Epithelial cell of alveolus of lung (primary cell): ENCODE measurements around the gene ALDOA. TPM values are rescaled to one million over a fixed set of nuclear protein-coding genes. Genes with fewer than 3 reads are reported as not detected.

ENCODE experiments used
- total RNA-seq: library from RNA; depleted of rRNA; stranded (reverse); fragments of >200 nt; gene quantifications from 2 replicates; pipeline ENCODE4 v1.2.1, GENCODE V29; 2015

ALDOA gene
- total RNA-seq = 2,073 and 2,863 TPM in 2 replicates

GRCh38 chr16:30065102-30065942 is at the start of gene ALDOA:
TSS of gene ALDOA (plus strand) at chr16:30065760. CDS start at chr16:30066898, 1,138 bp downstream.

GRCh38 chr16:30022887-30023286 is 42.7 kb upstream of the ALDOA start, which contains the start of gene C16orf92:
TSS of gene C16orf92 (plus strand) at chr16:30023198. CDS start at chr16:30023341, 143 bp downstream.

DNA sequence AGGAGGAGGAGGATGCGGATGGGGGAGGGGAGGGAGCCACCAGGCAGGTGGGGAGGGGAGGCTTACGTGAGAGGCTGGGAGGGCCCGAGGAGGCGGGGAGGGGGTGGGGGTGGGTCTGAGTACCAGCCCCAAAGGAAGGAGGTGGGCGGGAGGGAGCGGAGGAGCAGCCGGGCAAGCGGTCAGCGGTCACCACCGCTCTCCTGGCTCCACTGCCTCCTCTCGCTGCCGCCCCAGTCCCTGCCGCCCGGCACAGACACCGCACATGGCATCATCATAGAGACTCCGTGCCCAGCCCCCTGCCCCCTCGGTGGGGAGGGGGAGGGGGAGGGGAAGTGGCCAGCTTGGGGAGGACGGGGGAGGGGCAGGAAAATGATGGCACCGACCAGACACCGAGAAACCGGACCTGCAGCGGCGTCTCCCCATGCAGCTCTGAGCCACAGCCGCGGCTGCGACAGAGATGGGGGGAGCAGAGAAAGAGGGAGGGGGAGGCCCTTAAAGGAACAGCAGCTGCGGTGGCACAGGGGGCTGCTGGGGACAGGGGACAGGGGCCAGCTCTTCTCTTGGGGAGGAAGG is 34.6 kb upstream of the ALDOA start, which contains the start of gene TLCD3B:
Gene TLCD3B (minus strand): TSS at position 431 of the 573 bp plus-strand sequence. CDS start 744 bp downstream, outside the sequence.

GRCh38 chr16:30075503-30076275 is 10.1 kb downstream of the ALDOA start, which contains the start of gene PPP4C:
TSS of gene PPP4C (plus strand) at chr16:30075994. CDS start at chr16:30076378, 384 bp downstream.

DNA sequence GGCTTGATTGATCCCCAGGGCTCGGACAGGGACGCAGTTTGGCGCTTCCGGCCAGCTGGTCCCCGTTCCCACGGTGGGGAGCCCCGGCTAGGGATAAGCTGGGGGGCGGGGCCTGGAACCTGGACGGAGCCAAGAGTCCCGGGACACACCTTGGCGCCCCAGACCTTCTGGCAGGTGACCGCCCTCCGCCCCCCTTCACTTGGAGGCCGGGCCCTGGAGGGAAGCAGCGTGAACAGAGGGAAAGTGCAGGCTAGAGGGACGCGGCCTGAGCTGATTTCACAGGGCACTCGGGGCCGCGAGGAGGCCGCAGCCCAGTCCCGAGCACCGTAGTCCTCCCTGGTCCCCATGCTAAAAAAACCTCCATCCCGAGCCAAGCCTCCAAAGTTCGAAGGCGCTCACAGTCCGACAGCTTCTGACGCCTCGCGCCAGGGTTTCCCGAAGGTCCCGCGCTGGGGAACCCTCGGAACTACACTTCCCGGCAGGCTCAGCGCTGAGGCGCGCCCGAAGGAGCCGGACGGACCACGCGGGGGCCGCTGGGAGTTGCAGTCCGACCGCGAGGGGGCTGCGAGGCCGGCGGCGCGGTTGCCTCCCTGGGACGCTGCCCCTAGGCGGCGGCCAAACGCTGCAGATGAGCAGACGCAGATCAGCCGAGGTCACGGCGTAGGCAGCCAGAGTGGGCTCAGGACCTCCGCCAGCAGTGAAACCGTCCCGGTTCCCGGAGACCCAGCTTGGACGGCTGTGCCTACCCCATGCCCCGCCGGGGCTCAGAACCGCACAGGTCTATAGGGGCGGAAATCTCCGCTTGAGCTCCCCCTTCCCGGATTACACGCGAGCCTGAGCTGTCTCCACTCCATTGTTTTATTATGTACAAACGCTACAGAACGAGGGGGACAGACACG is 26.2 kb downstream of the ALDOA start, which contains the start of gene TBX6:
Gene TBX6 (minus strand): TSS at position 451 of the 899 bp plus-strand sequence. CDS start 731 bp downstream, outside the sequence.

GRCh38 chr16:30096105-30096861 is 30.7 kb downstream of the ALDOA start, which contains the start of gene YPEL3:
TSS of gene YPEL3 (minus strand) at chr16:30096213. CDS start at chr16:30095482, 731 bp downstream.

GRCh38 chr16:30113031-30113710 is 47.6 kb downstream of the ALDOA start, which contains the start of gene GDPD3:
TSS of gene GDPD3 (minus strand) at chr16:30113537. CDS start at chr16:30113478, 59 bp downstream.

Other genes starting within 250 kb of the ALDOA start
- gene PAGR1, start 249.6 kb upstream of the ALDOA start, total RNA-seq = 38.3 and 49.5 TPM in 2 replicates
- gene MVP, start 245.3 kb upstream of the ALDOA start, total RNA-seq = 290 and 371 TPM in 2 replicates
- 89.0 and 173 TPM in 2 replicates for gene CDIPT, start 202.5 kb upstream of the ALDOA start, total RNA-seq
- 18.2 and 39.8 TPM in 2 replicates for gene SEZ6L2, start 166.2 kb upstream of the ALDOA start, total RNA-seq
- gene ASPHD1, start 165.3 kb upstream of the ALDOA start, total RNA-seq = 6.5 and 9.8 TPM in 2 replicates
- gene KCTD13, start 139.5 kb upstream of the ALDOA start, total RNA-seq = 8.3 and 16.5 TPM in 2 replicates
- 169 and 182 TPM in 2 replicates for gene TMEM219, start 103.7 kb upstream of the ALDOA start, total RNA-seq
- gene TAOK2, start 91.9 kb upstream of the ALDOA start, total RNA-seq = 29.0 and 56.0 TPM in 2 replicates
- 14.2 and 24.0 TPM in 2 replicates for gene HIRIP3, start 70.1 kb upstream of the ALDOA start, total RNA-seq
- 52.6 and 194 TPM in 2 replicates for gene INO80E, start 69.5 kb upstream of the ALDOA start, total RNA-seq
- gene DOC2A, start 54.7 kb upstream of the ALDOA start, total RNA-seq = 0.52 and 2.7 TPM in 2 replicates
- not detected in 2 replicates for gene C16orf92, start 42.6 kb upstream of the ALDOA start, total RNA-seq
- 0.16 TPM in 1 of 2 replicates, not detected in the other for gene TLCD3B, start 34.5 kb upstream of the ALDOA start, total RNA-seq
- gene PPP4C, start 10.2 kb downstream of the ALDOA start, total RNA-seq = 151 and 157 TPM in 2 replicates
- 0.13 and 2.6 TPM in 2 replicates for gene TBX6, start 26.2 kb downstream of the ALDOA start, total RNA-seq
- gene YPEL3, start 30.5 kb downstream of the ALDOA start, total RNA-seq = 15.8 and 91.5 TPM in 2 replicates
- gene GDPD3, start 47.8 kb downstream of the ALDOA start, total RNA-seq = 0.13 and 4.2 TPM in 2 replicates
- 75.4 and 127 TPM in 2 replicates for gene MAPK3, start 57.5 kb downstream of the ALDOA start, total RNA-seq
- 9.1 and 13.5 TPM in 2 replicates for gene CORO1A, start 117.8 kb downstream of the ALDOA start, total RNA-seq
- 220 and 267 TPM in 2 replicates for gene BOLA2B, start 127.9 kb downstream of the ALDOA start, total RNA-seq
- gene SLX1A, start 128.1 kb downstream of the ALDOA start, total RNA-seq = 64.3 and 179 TPM in 2 replicates
- 7.4 and 18.7 TPM in 2 replicates for gene SULT1A3, start 133.5 kb downstream of the ALDOA start, total RNA-seq
- gene NPIPB13, start 182.7 kb downstream of the ALDOA start, total RNA-seq = 0.13 and 0.64 TPM in 2 replicates